HepG2 (cell line): ENCODE measurements around the gene KIF7. TPM values are rescaled to one million over a fixed set of nuclear protein-coding genes. Genes with fewer than 3 reads are reported as not detected.

Experiments used
- ATAC-seq: fragments of 200-7000 bp; cut with Tn5 transposase; 3 replicates; pipeline ENCODE4 v1.9.1; 2020; ENCODE audit warnings: mild to moderate bottlenecking, moderate library complexity
- BruUV-seq: library from RNA; stranded (reverse); fragments of 400-500 nt; replicated peaks from 2 replicates; lab custom pipeline; 2021; lab: Mats Ljungman, UMichigan
- CTCF ChIA-PET: fragments of 300-600 bp; formaldehyde crosslinking; extraction: SDS; loops from one replicate; lab custom pipeline; 2021; ENCODE audit warnings: low total read pairs, inconsistent platforms, low intra/inter-chr PET ratio; lab: Yijun Ruan, JAX
- POLR2A ChIA-PET: fragments of 350-600 bp; sonication (Branson Sonifier 250); formaldehyde crosslinking; loops from one replicate; lab custom pipeline; 2020; ENCODE audit warnings: antibody characterized with exemption, inconsistent platforms; lab: Yijun Ruan, JAX
- DNase-seq: peaks from one replicate; pipeline ENCODE4 v3.0.0-alpha.2; 2015; ENCODE audit warnings: low spot score
- FAIRE-seq: peaks from 3 replicates; lab custom pipeline; 2011; peaks lifted over from hg19 to GRCh38; lab: Jason Lieb, UNC
- H2AFZ ChIP-seq: one replicate; pipeline ENCODE4 v1.6.1; 2011; ENCODE audit warnings: low read length, inconsistent platforms
- H3K27ac ChIP-seq: fragments of 300-600 bp; 3 replicates; pipeline ENCODE4 v1.8.0; 2011; ENCODE audit warnings: mixed run types, mild to moderate bottlenecking, mixed read lengths, low read length, inconsistent platforms; ENCODE audit not compliant: insufficient read depth; ENCODE audit errors: extremely low read length
- H3K27me3 ChIP-seq, 2 experiments: fragments of 200-600 bp in 1 of 2; 2 replicates in 1 of 2; 3 replicates in 1 of 2; pipeline versions ENCODE4 v1.6.0 to v1.8.0; 2011; ENCODE audit warnings: low read length in 2 of 2, mild to moderate bottlenecking in 2 of 2, moderate library complexity in 2 of 2, inconsistent platforms in 1 of 2; ENCODE audit not compliant: insufficient read depth in 2 of 2, control insufficient read depth in 1 of 2
- H3K36me3 ChIP-seq, 2 experiments: fragments of 200-600 bp in 1 of 2; replicated peaks in 1 of 2; 2 replicates in 1 of 2; 3 replicates in 1 of 2; pipeline versions ENCODE4 v1.5.1 to v1.8.0; 2011; ENCODE audit warnings: low read length in 2 of 2, inconsistent platforms in 1 of 2; ENCODE audit not compliant: insufficient read depth in 2 of 2, control insufficient read depth in 1 of 2
- H3K4me1 ChIP-seq: 2 replicates; pipeline ENCODE4 v1.5.1; 2012; ENCODE audit warnings: low read length, inconsistent platforms; ENCODE audit not compliant: insufficient read depth
- H3K4me2 ChIP-seq: 2 replicates; pipeline ENCODE4 v1.6.0; 2011; ENCODE audit warnings: low read depth, low read length, inconsistent platforms
- H3K4me3 ChIP-seq, 3 experiments: fragments of 200-600 bp in 1 of 3; sonication (generic), shearing (Covaris generic) in 1 of 3; replicated peaks in 1 of 3; 2 replicates each; pipeline ENCODE4 v1.5.1; 2011 to 2016; ENCODE audit warnings: low read length in 3 of 3, inconsistent platforms in 2 of 3, low read depth in 2 of 3, mild to moderate bottlenecking in 2 of 3, control low read depth in 1 of 3, mixed read lengths in 1 of 3; ENCODE audit not compliant: insufficient read depth in 1 of 3
- H3K79me2 ChIP-seq: one replicate; pipeline ENCODE4 v1.6.1; 2011; ENCODE audit warnings: low read length, inconsistent platforms; ENCODE audit not compliant: insufficient read depth
- H3K9ac ChIP-seq: 2 replicates; pipeline ENCODE4 v1.6.0; 2011; ENCODE audit warnings: mild to moderate bottlenecking, low read depth, low read length, inconsistent platforms; ENCODE audit not compliant: insufficient read depth
- H3K9me3 ChIP-seq: 2 replicates; pipeline ENCODE4 v1.5.1; 2012; ENCODE audit warnings: mild to moderate bottlenecking, low read length
- H4K20me1 ChIP-seq: 2 replicates; pipeline ENCODE4 v1.6.0; 2011; ENCODE audit warnings: inconsistent platforms, mild to moderate bottlenecking, low read length, moderate library complexity; ENCODE audit not compliant: insufficient read depth
- CTCF ChIP-seq: sonication (generic); formaldehyde crosslinking; IDR thresholded peaks from 2 replicates; pipeline ENCODE4 v1.5.0; 2020; ENCODE audit warnings: mild to moderate bottlenecking, missing genetic modification reagents, moderate library complexity
- E2F5 ChIP-seq: sonication (generic); formaldehyde crosslinking; conservative IDR thresholded peaks from 2 replicates; pipeline ENCODE4 v1.4.0; 2020; ENCODE audit warnings: missing genetic modification reagents
- MTA1 ChIP-seq: sonication (generic); formaldehyde crosslinking; IDR thresholded peaks from 2 replicates; pipeline ENCODE4 v1.4.0; 2020; ENCODE audit warnings: missing genetic modification reagents, mild to moderate bottlenecking, borderline replicate concordance
- RAD21 ChIP-seq: fragments of 450-650 bp; formaldehyde crosslinking; IDR thresholded peaks from 2 replicates; pipeline ENCODE4 v1.5.0; 2020; ENCODE audit warnings: mild to moderate bottlenecking
- STAG1 ChIP-seq: sonication (generic); formaldehyde crosslinking; IDR thresholded peaks from 2 replicates; pipeline ENCODE4 v1.4.0; 2020; ENCODE audit warnings: missing genetic modification reagents
- WIZ ChIP-seq: sonication (generic); formaldehyde crosslinking; IDR thresholded peaks from 2 replicates; pipeline ENCODE4 v1.5.1; 2020; ENCODE audit warnings: mild to moderate bottlenecking, missing genetic modification reagents
- XRCC5 ChIP-seq: fragments of 200-400 bp; formaldehyde crosslinking; optimal IDR thresholded peaks from 2 replicates; pipeline ENCODE3; 2017; ENCODE audit warnings: mild to moderate bottlenecking, low read length
- ZBTB33 ChIP-seq: sonication (generic); formaldehyde crosslinking; IDR thresholded peaks from 2 replicates; pipeline ENCODE4 v1.4.0; 2020; ENCODE audit warnings: missing genetic modification reagents
- ZFP91 ChIP-seq: sonication (generic); formaldehyde crosslinking; IDR thresholded peaks from 2 replicates; pipeline ENCODE4 v1.9.0; 2022; ENCODE audit warnings: missing genetic modification reagents, mild to moderate bottlenecking, borderline replicate concordance
- ZMYM4 ChIP-seq: sonication (generic); formaldehyde crosslinking; IDR thresholded peaks from 2 replicates; pipeline ENCODE4 v1.8.1; 2023; ENCODE audit warnings: mild to moderate bottlenecking, missing genetic modification reagents
- ZNF441 ChIP-seq: sonication (generic); formaldehyde crosslinking; IDR thresholded peaks from 2 replicates; pipeline ENCODE4 v1.7.0; 2021; ENCODE audit warnings: missing genetic modification reagents, borderline replicate concordance
- ZNF563 ChIP-seq: sonication (generic); formaldehyde crosslinking; IDR thresholded peaks from 2 replicates; pipeline ENCODE4 v1.8.0; 2022; ENCODE audit warnings: mild to moderate bottlenecking, moderate library complexity, missing genetic modification reagents
- WGBS: methylation state at CpG from one replicate; pipeline ENCODE4 v1.1.6; 2017; ENCODE audit warnings: low lambda C conversion rate; 5-methylcytosine and 5-hydroxymethylcytosine counted together
- in situ Hi-C: cut with HindIII; loops from 2 replicates; pipeline ENCODE4 v1.10.0; 2017; ENCODE audit warnings: low pct_unique_long_range_greater_than_20kb; ENCODE audit not compliant: extremely low pct_ligation_motif_present
- intact Hi-C: fragments of 100-400 bp; cut with micrococcal nuclease; formaldehyde crosslinking; loops from one replicate; pipeline ENCODE4 v1.10.0; 2022; ENCODE audit not compliant: unreplicated experiment
- polyA plus RNA-seq, 8 experiments: library from polyadenylated mRNA; depleted of rRNA in 3 of 8; stranded (reverse) in 7 of 8; unstranded in 1 of 8; fragments of >200 nt; fragmentation: Illumina TruSeq in 4 of 8; extraction: Trizol in 4 of 8; gene quantifications; 2 replicates each; pipeline versions ENCODE4 v1.2.1 to v1.2.3, GENCODE V29; 2011 to 2016; ENCODE audit warnings: low read depth in 4 of 8, missing spikeins in 1 of 8, mixed read lengths in 1 of 8; ENCODE audit not compliant: insufficient read depth in 1 of 8
- total RNA-seq, 5 experiments: library from RNA; depleted of rRNA; stranded (reverse); fragments of >200 nt; fragmentation: Illumina TruSeq; extraction: Trizol; gene quantifications; 2 replicates each; pipeline ENCODE4 v1.2.3, GENCODE V29; 2016; ENCODE audit warnings: low read depth in 1 of 5

Gene KIF7
- total and polyA plus RNA-seq, 2 of the 13 experiments (the other 11 are each of a cell fraction or from before 2014, with no cell fraction given): 1.5 to 6.2 TPM

DNA sequence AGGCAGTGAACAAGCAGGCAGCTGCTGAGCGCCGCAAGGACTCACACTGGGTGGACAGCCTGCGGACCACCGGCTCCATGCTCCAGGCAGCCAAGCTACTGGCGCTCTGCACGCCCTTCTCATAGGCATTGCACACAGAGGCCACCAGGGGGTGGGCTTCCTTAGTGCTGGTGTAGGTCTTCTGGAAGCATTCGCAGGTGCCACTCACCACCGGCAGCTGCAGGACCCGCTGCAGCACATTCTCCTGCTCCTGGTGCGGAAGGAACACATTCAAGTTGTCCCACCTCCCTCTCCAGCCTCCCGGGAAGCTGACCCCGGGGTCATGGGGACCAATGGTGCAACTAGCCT is 17.9 kb upstream of the KIF7 start:
- POLR2A ChIA-PET: no interaction called here
- Histone ChIP-seq H2AFZ (no peak overlapping the region), H3K9me3 (no peaks in the 10 kb centered on the region), H3K27ac (no peak overlapping the region), H3K9ac (no peak overlapping the region), H3K79me2 (no peaks in the 10 kb centered on the region), H3K4me1 (peaks cover 29% of the 10 kb centered on the region), H3K4me3 (no peak overlapping the region), H3K4me2 (no peak overlapping the region), H3K27me3 (no peaks in the 10 kb centered on the region), H4K20me1 (no peaks in the 10 kb centered on the region), H3K36me3 (no peaks in the 10 kb centered on the region)
- CTCF ChIA-PET: no interaction called here
- BruUV-seq: no TSS peak
- ATAC-seq (peak; percentile 66), FAIRE-seq (no peak), DNase-seq (peak; percentile 25)
- in situ Hi-C loops (no loop called here), intact Hi-C loops (loop anchor here (10.0 kb wide), 1 partner anchor 178 kb away; the partner anchor contains the start of gene RHCG)
- 0 out of 2 replicates have a peak, but pooled peaks have one; percentile 16 for TF ChIP-seq ZFP91 (CRISPR knock-in tag)
- peak; percentile 88 for TF ChIP-seq ZNF563 (CRISPR knock-in tag)
- TF ChIP-seq ZMYM4 (CRISPR knock-in tag): 0 out of 2 replicates have a peak, but pooled peaks have one; percentile 13
- 0 out of 2 replicates have a peak, but pooled peaks have one; percentile 21 for TF ChIP-seq MTA1 (CRISPR knock-in tag)
- 0 out of 2 replicates have a peak, but pooled peaks have one; percentile 28 for TF ChIP-seq RAD21 (CRISPR knock-in tag)
- TF ChIP-seq ZNF441 (CRISPR knock-in tag): no peak
- no peak for TF ChIP-seq E2F5 (CRISPR knock-in tag)
- TF ChIP-seq ZBTB33 (CRISPR knock-in tag): peak; percentile 99
- peak; percentile 60 for TF ChIP-seq CTCF
- TF ChIP-seq XRCC5: peak; percentile 24
- peak; percentile 39 for TF ChIP-seq STAG1 (CRISPR knock-in tag)
- TF ChIP-seq WIZ (CRISPR knock-in tag): no peak
- 80% methylated on average over 5 of the region's 12 CpGs for WGBS
